Type B pancreatic cell (in vitro differentiated cells): ENCODE data around the gene AMT. TPM values are rescaled to one million over a fixed set of nuclear protein-coding genes. Genes with fewer than 3 reads are reported as not detected.
A peak's percentile ranks its signal among the peaks of the same experiment; 100 is the strongest.

ENCODE experiments used
- DNase-seq: peaks from one replicate; pipeline ENCODE4 v3.0.0; 2021; ENCODE audit warnings: mixed read lengths; ENCODE audit not compliant: unreplicated experiment; ENCODE audit errors: extremely low spot score
- H3K27ac Mint-ChIP-seq: 2 replicates; pipeline ENCODE4 v1.8.0; 2021; ENCODE audit warnings: mild to moderate bottlenecking, mixed read lengths
- H3K27me3 Mint-ChIP-seq: 2 replicates; pipeline ENCODE4 v1.8.0; 2021; ENCODE audit warnings: mixed read lengths
- H3K36me3 Mint-ChIP-seq: 2 replicates; pipeline ENCODE4 v1.8.0; 2021; ENCODE audit warnings: mixed read lengths
- H3K4me1 Mint-ChIP-seq: one replicate; pipeline ENCODE4 v1.8.0; 2021; ENCODE audit warnings: mixed read lengths; ENCODE audit not compliant: unreplicated experiment
- H3K4me3 Mint-ChIP-seq: 2 replicates; pipeline ENCODE4 v1.8.0; 2021; ENCODE audit warnings: mild to moderate bottlenecking, mixed read lengths
- H3K9me3 Mint-ChIP-seq: 2 replicates; pipeline ENCODE4 v1.8.0; 2021; ENCODE audit warnings: mixed read lengths
- total RNA-seq: library from RNA; stranded (reverse); gene quantifications from 2 replicates; pipeline ENCODE4 v1.2.1, GENCODE V29; 2021; ENCODE audit warnings: low replicate concordance
- TF ChIP-seq, protein P1 (sequence below): fragments of 200-600 bp; sonication (generic); conservative IDR thresholded peaks from 2 replicates; pipeline ENCODE4 v1.5.0; 2021; ENCODE audit warnings: antibody characterized with exemption, mild to moderate bottlenecking

The AMT gene
- total RNA-seq, 1 donor from 2014 or later: 21.6 TPM

DNA sequence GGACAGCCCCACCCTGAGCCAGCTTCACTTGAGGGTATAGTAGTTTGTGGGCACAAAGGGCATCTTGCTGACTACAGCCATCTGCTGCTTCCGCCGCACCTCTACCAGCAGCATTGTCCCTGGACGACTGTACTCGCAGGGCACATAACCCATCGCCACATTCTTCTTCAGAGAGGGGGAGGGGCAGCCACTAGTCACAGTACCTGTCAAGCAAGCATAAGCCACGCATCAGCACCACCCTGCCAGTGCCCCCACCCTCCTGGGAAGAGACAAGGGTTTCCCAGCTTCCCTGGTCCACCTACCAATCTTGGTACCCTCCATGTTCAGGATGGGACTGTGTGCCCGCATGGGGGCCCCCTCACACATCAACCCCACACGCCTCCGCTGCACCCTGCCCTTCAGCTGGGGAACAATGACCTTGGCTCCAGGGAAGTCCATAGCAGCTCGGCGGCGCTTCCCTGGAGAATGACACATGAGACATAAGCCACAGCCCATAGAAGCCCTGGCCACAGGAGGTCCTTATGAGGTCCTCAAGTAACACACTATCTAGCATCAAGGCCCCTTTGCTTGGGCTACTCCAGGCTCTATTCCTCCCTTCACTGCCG is 4.7 kb downstream of the AMT start:
- Mint-ChIP-seq H3K27ac (no peak overlapping the region), H3K4me1 (peaks cover 28% of the 10 kb centered on the region), H3K4me3 (no peak overlapping the region), H3K9me3 (no peaks in the 10 kb centered on the region), H3K27me3 (no peaks in the 10 kb centered on the region), H3K36me3 (no peaks in the 10 kb centered on the region)
- TF ChIP-seq, protein P1, sequence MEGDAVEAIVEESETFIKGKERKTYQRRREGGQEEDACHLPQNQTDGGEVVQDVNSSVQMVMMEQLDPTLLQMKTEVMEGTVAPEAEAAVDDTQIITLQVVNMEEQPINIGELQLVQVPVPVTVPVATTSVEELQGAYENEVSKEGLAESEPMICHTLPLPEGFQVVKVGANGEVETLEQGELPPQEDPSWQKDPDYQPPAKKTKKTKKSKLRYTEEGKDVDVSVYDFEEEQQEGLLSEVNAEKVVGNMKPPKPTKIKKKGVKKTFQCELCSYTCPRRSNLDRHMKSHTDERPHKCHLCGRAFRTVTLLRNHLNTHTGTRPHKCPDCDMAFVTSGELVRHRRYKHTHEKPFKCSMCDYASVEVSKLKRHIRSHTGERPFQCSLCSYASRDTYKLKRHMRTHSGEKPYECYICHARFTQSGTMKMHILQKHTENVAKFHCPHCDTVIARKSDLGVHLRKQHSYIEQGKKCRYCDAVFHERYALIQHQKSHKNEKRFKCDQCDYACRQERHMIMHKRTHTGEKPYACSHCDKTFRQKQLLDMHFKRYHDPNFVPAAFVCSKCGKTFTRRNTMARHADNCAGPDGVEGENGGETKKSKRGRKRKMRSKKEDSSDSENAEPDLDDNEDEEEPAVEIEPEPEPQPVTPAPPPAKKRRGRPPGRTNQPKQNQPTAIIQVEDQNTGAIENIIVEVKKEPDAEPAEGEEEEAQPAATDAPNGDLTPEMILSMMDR: no peak
- DNase-seq: no peak

DNA sequence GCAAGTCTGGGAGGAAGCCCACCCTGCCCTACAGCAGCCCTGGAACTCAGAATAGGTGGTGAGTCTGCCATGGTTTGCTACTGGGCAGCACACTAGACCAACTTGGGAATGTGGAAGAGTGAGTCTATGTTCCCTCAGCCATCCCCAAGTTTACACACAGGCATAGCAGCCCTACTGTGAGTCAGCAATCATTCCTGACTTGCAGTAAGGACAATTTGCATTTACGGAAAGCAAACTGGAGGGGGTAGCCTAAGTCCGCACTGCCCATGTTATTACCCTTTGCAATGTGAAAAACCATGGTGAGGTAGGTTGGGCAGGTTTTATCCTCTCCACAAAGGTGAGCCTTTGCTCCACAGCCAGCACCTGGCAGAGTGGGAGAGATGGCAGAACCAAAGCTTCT is 5.4 kb downstream of the AMT start:
- Mint-ChIP-seq H3K4me3 (no peak overlapping the region), H3K27ac (peak overlapping the region; percentile 61)
- DNase-seq: no peak

DNA sequence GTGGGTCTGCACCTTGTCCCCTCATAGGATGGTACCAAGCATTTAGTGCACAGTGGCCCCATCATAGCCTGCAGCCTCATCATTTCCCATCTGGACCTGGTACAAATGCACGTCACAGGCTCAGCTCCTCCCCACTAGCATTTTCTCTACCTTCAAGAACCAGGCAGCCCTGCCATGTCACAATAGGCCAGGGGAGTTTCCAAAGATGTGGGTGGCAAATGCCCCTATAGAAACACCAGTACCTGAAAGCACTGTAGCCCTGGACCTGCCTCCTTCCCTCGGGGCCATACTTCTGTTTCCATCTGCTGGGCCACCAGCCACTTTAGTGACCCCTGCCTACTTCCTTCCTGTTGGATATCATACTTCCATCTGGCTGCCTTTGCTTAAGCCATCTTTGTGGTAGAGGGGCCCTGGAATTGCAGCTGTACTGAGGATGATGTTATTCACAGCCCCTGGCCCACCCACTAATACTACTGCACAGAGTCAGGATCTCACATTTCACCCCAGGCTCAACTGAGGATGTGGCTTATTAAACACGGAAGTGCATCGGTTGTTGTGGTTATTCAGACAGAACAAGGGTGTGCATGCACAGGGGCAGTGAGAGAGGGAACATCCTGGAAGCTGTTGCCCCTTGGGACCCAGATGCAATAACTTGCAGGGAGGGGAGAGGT is 6.2 kb downstream of the AMT start:
- peak overlapping the region; percentile 61 for H3K27ac Mint-ChIP-seq
- TF ChIP-seq, protein P1: no peak
- no peak for DNase-seq
- no peaks in the 10 kb centered on the region for H3K9me3 Mint-ChIP-seq
- no peaks in the 10 kb centered on the region for H3K27me3 Mint-ChIP-seq
- peaks cover 21% of the 10 kb centered on the region for H3K4me1 Mint-ChIP-seq
- H3K4me3 Mint-ChIP-seq: peak overlapping the region; percentile 48
- H3K36me3 Mint-ChIP-seq: peaks cover under 1% of the 10 kb centered on the region

More for the DNA sequence above, 5.4 kb downstream of the AMT start:
- H3K36me3 Mint-ChIP-seq: no peaks in the 10 kb centered on the region
- peaks cover 22% of the 10 kb centered on the region for H3K4me1 Mint-ChIP-seq
- TF ChIP-seq, protein P1: no peak
- H3K27me3 Mint-ChIP-seq: no peaks in the 10 kb centered on the region
- H3K9me3 Mint-ChIP-seq: no peaks in the 10 kb centered on the region

DNA sequence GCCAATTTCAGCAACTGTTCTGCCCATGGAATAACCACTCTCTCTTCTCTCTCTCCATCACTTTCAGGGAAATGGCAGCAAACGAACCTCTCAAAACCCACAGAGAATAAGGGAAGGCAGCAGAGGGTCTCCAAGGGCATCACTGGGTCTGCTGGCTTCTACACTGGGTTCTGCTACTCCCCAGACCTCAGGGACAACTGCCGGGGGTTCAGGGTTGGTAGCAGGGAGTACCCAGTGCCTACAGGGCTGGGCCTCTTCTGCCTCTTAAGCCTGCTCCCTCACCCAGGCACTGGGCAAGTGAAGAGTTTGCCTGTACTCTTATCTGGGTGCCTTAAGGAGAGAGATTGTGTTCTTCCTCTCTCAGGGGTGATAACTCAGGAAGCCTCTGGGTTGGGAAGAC is 7.5 kb downstream of the AMT start:
- Mint-ChIP-seq H3K9me3 (no peaks in the 10 kb centered on the region), H3K4me1 (peaks cover 31% of the 10 kb centered on the region), H3K27me3 (no peaks in the 10 kb centered on the region), H3K36me3 (peaks cover 7% of the 10 kb centered on the region), H3K4me3 (no peak overlapping the region), H3K27ac (no peak overlapping the region)
- no peak for DNase-seq
- TF ChIP-seq, protein P1: no peak

DNA sequence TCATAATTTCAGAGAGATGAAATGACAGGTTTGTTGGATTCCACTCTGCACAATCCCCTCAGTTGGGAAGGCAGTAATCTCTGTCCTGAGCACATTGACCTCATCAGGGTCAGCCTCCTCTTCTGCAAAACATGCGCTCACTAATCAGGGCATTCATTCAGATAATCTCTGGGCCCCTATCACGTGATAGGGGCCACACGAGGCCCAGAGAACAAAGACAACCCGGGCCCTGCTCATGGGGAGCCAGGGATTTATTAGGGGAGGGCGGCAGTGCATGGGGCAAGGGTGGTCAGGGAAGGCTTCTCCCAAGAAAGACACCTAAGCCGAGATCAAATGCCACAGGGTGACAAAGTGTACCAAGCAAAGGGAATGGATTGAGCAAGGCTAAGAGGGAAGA is 8.9 kb downstream of the AMT start:
- peak overlapping the region; percentile 92 for H3K4me3 Mint-ChIP-seq
- no peak for DNase-seq
- TF ChIP-seq, protein P1: no peak
- H3K36me3 Mint-ChIP-seq: peaks cover 12% of the 10 kb centered on the region
- H3K4me1 Mint-ChIP-seq: peaks cover 36% of the 10 kb centered on the region
- H3K27me3 Mint-ChIP-seq: no peaks in the 10 kb centered on the region
- peak overlapping the region; percentile 94 for H3K27ac Mint-ChIP-seq
- no peaks in the 10 kb centered on the region for H3K9me3 Mint-ChIP-seq
